Choroid plexus epithelial cell (primary cell): ENCODE measurements around the gene RAD51B.

ENCODE experiments used
- DNase-seq: peaks from one replicate; pipeline ENCODE4 v3.0.0-alpha.2; 2010; ENCODE audit warnings: low read depth
- H3K4me3 ChIP-seq: 2 replicates; pipeline ENCODE4 v1.5.1; 2011; ENCODE audit warnings: low read depth, mild to moderate bottlenecking, control low read depth, low read length, moderate library complexity
- CTCF ChIP-seq: conservative IDR thresholded peaks from 2 replicates; pipeline ENCODE4 v1.5.1; 2011; ENCODE audit warnings: low read depth, mild to moderate bottlenecking, control low read depth, inconsistent platforms, low read length, moderate library complexity

The RAD51B gene

GRCh38 chr14:68441542-68441941 is 622.0 kb downstream of the RAD51B start:
- no peak for TF ChIP-seq CTCF

GRCh38 chr14:68442828-68443629 is 623.5 kb downstream of the RAD51B start:
- TF ChIP-seq CTCF = no peak
- peak; percentile 79 for DNase-seq
- H3K4me3 ChIP-seq = no peak overlapping the region

More at GRCh38 chr14:68441542-68441941, 622.0 kb downstream of the RAD51B start:
- H3K4me3 ChIP-seq = no peak overlapping the region
- no peak for DNase-seq

GRCh38 chr14:68444449-68445168 is 625.0 kb downstream of the RAD51B start:
- peak; percentile 44 for DNase-seq
- no peak overlapping the region for H3K4me3 ChIP-seq
- no peak for TF ChIP-seq CTCF

GRCh38 chr14:68446243-68447040 is 626.9 kb downstream of the RAD51B start:
- no peak for TF ChIP-seq CTCF
- DNase-seq = no peak
- no peak overlapping the region for H3K4me3 ChIP-seq

- no peak overlapping the region for H3K4me3 ChIP-seq
- no peak for TF ChIP-seq CTCF
- DNase-seq = no peak
These were observed 628.1 kb downstream of the RAD51B start for GRCh38 chr14:68447581-68448251.

GRCh38 chr14:68448252-68448902 is 628.8 kb downstream of the RAD51B start:
- TF ChIP-seq CTCF = no peak
- H3K4me3 ChIP-seq = no peak overlapping the region
- DNase-seq = no peak
